GM18873 (cell line): ENCODE data around the gene TENT5C.

Experiments
- ATAC-seq: cut with Tn5 transposase; IDR thresholded peaks from one replicate; pipeline ENCODE4 v1.9.1; 2021; ENCODE audit warnings: mild to moderate bottlenecking, moderate library complexity, moderate number of reproducible peaks; ENCODE audit not compliant: unreplicated experiment, low FRiP score

Gene TENT5C

GRCh38 chr1:117572546-117572945 is 33.3 kb upstream of the TENT5C start:
- ATAC-seq, result no peak

GRCh38 chr1:117573386-117574023 is 32.3 kb upstream of the TENT5C start:
- no peak for ATAC-seq

GRCh38 chr1:117574161-117574835 is 31.6 kb upstream of the TENT5C start:
- ATAC-seq, result no peak

- ATAC-seq, result no peak
Measured at GRCh38 chr1:117575586-117576225, 30.1 kb upstream of the TENT5C start.

- ATAC-seq, result no peak
Measured at GRCh38 chr1:117576236-117576635, 29.6 kb upstream of the TENT5C start.

GRCh38 chr1:117577191-117577885 is 28.5 kb upstream of the TENT5C start:
- ATAC-seq, result no peak

- no peak for ATAC-seq
Measured at GRCh38 chr1:117578466-117578865, 27.4 kb upstream of the TENT5C start.

GRCh38 chr1:117579221-117579906 is 26.5 kb upstream of the TENT5C start:
- ATAC-seq, result no peak

- ATAC-seq, result no peak
Measured at GRCh38 chr1:117580436-117580835, 25.4 kb upstream of the TENT5C start.

GRCh38 chr1:117580882-117581281 is 25.0 kb upstream of the TENT5C start:
- ATAC-seq, result no peak

- ATAC-seq, result no peak
Measured at GRCh38 chr1:117581391-117581943, 24.4 kb upstream of the TENT5C start.

- ATAC-seq, result no peak
Measured at GRCh38 chr1:117582451-117582850, 23.4 kb upstream of the TENT5C start.

GRCh38 chr1:117583247-117583646 is 22.6 kb upstream of the TENT5C start:
- ATAC-seq, result no peak

- no peak for ATAC-seq
Measured at GRCh38 chr1:117584181-117584580, 21.7 kb upstream of the TENT5C start.

GRCh38 chr1:117585086-117585485 is 20.8 kb upstream of the TENT5C start:
- ATAC-seq, result no peak

GRCh38 chr1:117586337-117586736 is 19.5 kb upstream of the TENT5C start:
- no peak for ATAC-seq

GRCh38 chr1:117586747-117587498 is 18.9 kb upstream of the TENT5C start:
- ATAC-seq, result no peak

GRCh38 chr1:117587499-117588356 is 18.1 kb upstream of the TENT5C start:
- ATAC-seq, result no peak

- ATAC-seq, result no peak
Measured at GRCh38 chr1:117589544-117589943, 16.3 kb upstream of the TENT5C start.
